Fibroblast of villous mesenchyme (primary cell): ENCODE results near the gene CCDC185. TPM values are rescaled to one million over a fixed set of nuclear protein-coding genes. Genes with fewer than 3 reads are reported as not detected.

ENCODE experiments used
- DNase-seq: peaks from one replicate; pipeline ENCODE4 v3.0.0-alpha.2; 2010; ENCODE audit warnings: low read depth
- H3K4me3 ChIP-seq: 2 replicates; pipeline ENCODE4 v1.5.1; 2011; ENCODE audit warnings: low read depth, mild to moderate bottlenecking, low read length
- CTCF ChIP-seq: IDR thresholded peaks from 2 replicates; pipeline ENCODE4 v1.5.1; 2012; ENCODE audit warnings: low read depth, mild to moderate bottlenecking, low read length; ENCODE audit not compliant: insufficient read depth
- total RNA-seq: library from RNA; depleted of rRNA; stranded (reverse); fragments of >200 nt; gene quantifications from 2 replicates; pipeline ENCODE4 v1.2.3, GENCODE V29; 2012

CCDC185 gene
- total RNA-seq, 1 donor, result not detected

- TF ChIP-seq CTCF, result no peak
- no peak overlapping the region for H3K4me3 ChIP-seq
- DNase-seq, result no peak
Measured at GRCh38 chr1:223405507-223405906, 12.3 kb downstream of the CCDC185 start.

GRCh38 chr1:223410036-223410435 lies 16.8 kb downstream of the CCDC185 start:
- peak; percentile 73 for DNase-seq
- TF ChIP-seq CTCF, result no peak
- no peak overlapping the region for H3K4me3 ChIP-seq

- TF ChIP-seq CTCF, result no peak
- peak; percentile 88 for DNase-seq
- no peak overlapping the region for H3K4me3 ChIP-seq
Measured at GRCh38 chr1:223411309-223411708, 18.1 kb downstream of the CCDC185 start.

- TF ChIP-seq CTCF, result no peak
- H3K4me3 ChIP-seq, result no peak overlapping the region
- no peak for DNase-seq
Measured at GRCh38 chr1:223411710-223412109, 18.5 kb downstream of the CCDC185 start.

GRCh38 chr1:223413216-223413615 lies 20.0 kb downstream of the CCDC185 start:
- no peak for DNase-seq
- no peak overlapping the region for H3K4me3 ChIP-seq
- TF ChIP-seq CTCF, result no peak

- H3K4me3 ChIP-seq, result no peak overlapping the region
- no peak for DNase-seq
- no peak for TF ChIP-seq CTCF
Measured at GRCh38 chr1:223417444-223417843, 24.2 kb downstream of the CCDC185 start.

- no peak for TF ChIP-seq CTCF
- H3K4me3 ChIP-seq, result no peak overlapping the region
- no peak for DNase-seq
Measured at GRCh38 chr1:223417903-223418663, 24.9 kb downstream of the CCDC185 start.
